Activated T-cell treated with anti-CD3 and anti-CD28 coated beads, Interleukin-2, amount 50 U/mL, for 72 hours (primary cell): ENCODE measurements around the gene ATG9A. TPM values are rescaled to one million over a fixed set of nuclear protein-coding genes. Genes with fewer than 3 reads are reported as not detected.

ENCODE experiments used
- ATAC-seq, 2 donors: fragments of 150-1000 bp; cut with Tn5 transposase; replicated peaks in 1 of 2; 2 replicates each; pipeline ENCODE4 v1.10.0; 2021; ENCODE audit warnings: moderate library complexity in 2 of 2, mild to moderate bottlenecking in 1 of 2
- DNase-seq, 2 donors: peaks; one replicate each; pipeline ENCODE4 v3.0.0; 2021 to 2022; ENCODE audit warnings: mixed read lengths in 1 of 2
- H3K27ac Mint-ChIP-seq: one replicate; pipeline ENCODE4 v1.8.0; 2022; ENCODE audit warnings: mild to moderate bottlenecking, moderate library complexity, mixed read lengths
- H3K27me3 Mint-ChIP-seq: one replicate; pipeline ENCODE4 v1.8.0; 2022; ENCODE audit warnings: low read depth, mixed read lengths
- H3K36me3 Mint-ChIP-seq, 2 donors: one replicate each; pipeline ENCODE4 v1.8.0; 2022; ENCODE audit warnings: mixed read lengths in 2 of 2, mild to moderate bottlenecking in 1 of 2; ENCODE audit not compliant: insufficient read depth in 2 of 2
- H3K4me1 Mint-ChIP-seq: one replicate; pipeline ENCODE4 v1.8.0; 2022; ENCODE audit warnings: low read depth, mixed read lengths
- H3K4me3 Mint-ChIP-seq, 2 donors: one replicate each; pipeline ENCODE4 v1.8.0; 2022; ENCODE audit warnings: mild to moderate bottlenecking in 2 of 2, mixed read lengths in 2 of 2, moderate library complexity in 2 of 2
- H3K9me3 Mint-ChIP-seq, 2 donors: one replicate each; pipeline ENCODE4 v1.8.0; 2022; ENCODE audit warnings: mixed read lengths in 2 of 2
- total RNA-seq, 2 donors: library from RNA; stranded (reverse); gene quantifications; one replicate each; pipeline ENCODE4 v1.2.3, GENCODE V29; 2022

ATG9A gene
- total RNA-seq, 2 donors from 2014 or later, result 48.5 to 51.4 TPM

GRCh38 chr2:219181531-219181930 is 47.9 kb downstream of the ATG9A start:
- peaks cover 12 to 22% of the 10 kb centered on the region in 2 donors for H3K36me3 Mint-ChIP-seq
- no peak for ATAC-seq
- H3K27ac Mint-ChIP-seq, result peak overlapping the region; percentile 58
- H3K27me3 Mint-ChIP-seq, result no peaks in the 10 kb centered on the region
- peak overlapping the region in 1 of 2 donors; percentile 36 for H3K4me3 Mint-ChIP-seq
- H3K4me1 Mint-ChIP-seq, result peaks cover 56% of the 10 kb centered on the region
- DNase-seq, result no peak
- H3K9me3 Mint-ChIP-seq, result no peaks in the 10 kb centered on the region

GRCh38 chr2:219180961-219181360 is 48.5 kb downstream of the ATG9A start:
- no peaks in the 10 kb centered on the region for H3K27me3 Mint-ChIP-seq
- DNase-seq (no peak), ATAC-seq (no peak)
- H3K4me1 Mint-ChIP-seq, result peaks cover 52% of the 10 kb centered on the region
- H3K27ac Mint-ChIP-seq, result peak overlapping the region; percentile 22
- no peaks in the 10 kb centered on the region for H3K9me3 Mint-ChIP-seq
- H3K4me3 Mint-ChIP-seq, result peak overlapping the region in 1 of 2 donors; percentile 11
- peaks cover 12 to 22% of the 10 kb centered on the region in 2 donors for H3K36me3 Mint-ChIP-seq

GRCh38 chr2:219179601-219180465 is 49.6 kb downstream of the ATG9A start:
- no peaks in the 10 kb centered on the region for H3K27me3 Mint-ChIP-seq
- peaks cover 12 to 20% of the 10 kb centered on the region in 2 donors for H3K36me3 Mint-ChIP-seq
- ATAC-seq (no peak), DNase-seq (no peak)
- peaks cover 59% of the 10 kb centered on the region for H3K4me1 Mint-ChIP-seq
- H3K4me3 Mint-ChIP-seq, result peak overlapping the region; percentile 76 to 99
- no peaks in the 10 kb centered on the region for H3K9me3 Mint-ChIP-seq
- no peak overlapping the region for H3K27ac Mint-ChIP-seq

GRCh38 chr2:219178377-219179175 is 50.9 kb downstream of the ATG9A start:
- Mint-ChIP-seq H3K4me1 (peaks cover 69% of the 10 kb centered on the region), H3K4me3 (peak overlapping the region; percentile 76 to 99), H3K27ac (peak overlapping the region; percentile 9), H3K9me3 (no peaks in the 10 kb centered on the region), H3K27me3 (no peaks in the 10 kb centered on the region), H3K36me3 (peaks cover 12 to 20% of the 10 kb centered on the region in 2 donors)
- ATAC-seq (peak in 1 of 2 donors; percentile 10), DNase-seq (peak; percentile 43 to 52)

GRCh38 chr2:219177552-219178376 is 51.7 kb downstream of the ATG9A start, which contains the start of gene RETREG2:
Gene RETREG2, plus strand, starts transcription at chr2:219178275. Its CDS starts 78 bp downstream, at chr2:219178353.
- Mint-ChIP-seq H3K27me3 (no peaks in the 10 kb centered on the region), H3K27ac (peak within 1 kb of the TSS; percentile 95), H3K9me3 (no peaks in the 10 kb centered on the region), H3K4me3 (peak within 1 kb of the TSS; percentile 96 to 99), H3K36me3 (peaks cover 9 to 18% of the 10 kb centered on the region in 2 donors), H3K4me1 (peaks cover 65% of the 10 kb centered on the region)
- ATAC-seq, result peak; percentile 52 to 61
- DNase-seq, result peak; percentile 84 to 87

GRCh38 chr2:219176818-219177551 is 52.5 kb downstream of the ATG9A start, which contains the start of gene CNPPD1:
Gene CNPPD1, minus strand, starts transcription at chr2:219176925. Its CDS starts 97 bp downstream, at chr2:219176828.
- ATAC-seq, result peak; percentile 86 to 87
- H3K9me3 Mint-ChIP-seq, result no peaks in the 10 kb centered on the region
- peaks cover 63% of the 10 kb centered on the region for H3K4me1 Mint-ChIP-seq
- H3K36me3 Mint-ChIP-seq, result peaks cover 9 to 18% of the 10 kb centered on the region in 2 donors
- H3K27ac Mint-ChIP-seq, result peak within 1 kb of the TSS; percentile 95
- no peaks in the 10 kb centered on the region for H3K27me3 Mint-ChIP-seq
- DNase-seq, result peak; percentile 93 to 95
- peak within 1 kb of the TSS; percentile 96 to 99 for H3K4me3 Mint-ChIP-seq

- H3K36me3 Mint-ChIP-seq, result peaks cover 11 to 15% of the 10 kb centered on the region in 2 donors
- peaks cover 59% of the 10 kb centered on the region for H3K4me1 Mint-ChIP-seq
- peak; percentile 36 to 40 for DNase-seq
- H3K9me3 Mint-ChIP-seq, result no peaks in the 10 kb centered on the region
- ATAC-seq, result peak; percentile 24 to 25
- peak overlapping the region; percentile 96 to 99 for H3K4me3 Mint-ChIP-seq
- H3K27ac Mint-ChIP-seq, result peak overlapping the region; percentile 53
- H3K27me3 Mint-ChIP-seq, result no peaks in the 10 kb centered on the region
Observed at GRCh38 chr2:219175928-219176817, 53.3 kb downstream of the ATG9A start.

- Mint-ChIP-seq H3K27ac (peak overlapping the region; percentile 53), H3K4me3 (peak overlapping the region; percentile 96 to 99), H3K36me3 (peaks cover 10% of the 10 kb centered on the region in 2 donors), H3K4me1 (peaks cover 58% of the 10 kb centered on the region), H3K27me3 (no peaks in the 10 kb centered on the region), H3K9me3 (no peaks in the 10 kb centered on the region)
- DNase-seq (no peak), ATAC-seq (no peak)
Observed at GRCh38 chr2:219175486-219175885, 54.0 kb downstream of the ATG9A start.

GRCh38 chr2:219174801-219175200 is 54.6 kb downstream of the ATG9A start:
- Mint-ChIP-seq H3K4me1 (peaks cover 57% of the 10 kb centered on the region), H3K27ac (no peak overlapping the region), H3K4me3 (peak overlapping the region; percentile 47 to 99), H3K27me3 (no peaks in the 10 kb centered on the region), H3K9me3 (no peaks in the 10 kb centered on the region), H3K36me3 (peaks cover 10% of the 10 kb centered on the region in 2 donors)
- DNase-seq (no peak), ATAC-seq (no peak)

GRCh38 chr2:219174146-219174545 is 55.3 kb downstream of the ATG9A start:
- ATAC-seq (no peak), DNase-seq (no peak)
- peaks cover 51% of the 10 kb centered on the region for H3K4me1 Mint-ChIP-seq
- peak overlapping the region in 1 of 2 donors; percentile 47 for H3K4me3 Mint-ChIP-seq
- no peaks in the 10 kb centered on the region for H3K9me3 Mint-ChIP-seq
- peaks cover 10% of the 10 kb centered on the region in 2 donors for H3K36me3 Mint-ChIP-seq
- peak overlapping the region; percentile 21 for H3K27ac Mint-ChIP-seq
- H3K27me3 Mint-ChIP-seq, result no peaks in the 10 kb centered on the region

- H3K36me3 Mint-ChIP-seq, result peaks cover 6 to 10% of the 10 kb centered on the region in 2 donors
- H3K4me1 Mint-ChIP-seq, result peaks cover 46% of the 10 kb centered on the region
Observed at GRCh38 chr2:219173176-219173575, 56.3 kb downstream of the ATG9A start.

More at GRCh38 chr2:219173176-219173575, 56.3 kb downstream of the ATG9A start:
- DNase-seq (no peak), ATAC-seq (no peak)
- no peak overlapping the region for H3K27ac Mint-ChIP-seq
- no peaks in the 10 kb centered on the region for H3K9me3 Mint-ChIP-seq
- H3K27me3 Mint-ChIP-seq, result no peaks in the 10 kb centered on the region
- H3K4me3 Mint-ChIP-seq, result no peak overlapping the region
